SIG-M5 (cell line): ENCODE measurements around the gene ADGRB3.
"Not testable (repeated sequence)": the region's sequence is repeated elsewhere in the genome, so short reads cannot be mapped to it uniquely, and the experiment has no call there.

ENCODE experiments used
- DNase-seq: peaks from one replicate; lab custom pipeline; 2025; lab: John Stamatoyannopoulos, UW

Gene ADGRB3

DNA sequence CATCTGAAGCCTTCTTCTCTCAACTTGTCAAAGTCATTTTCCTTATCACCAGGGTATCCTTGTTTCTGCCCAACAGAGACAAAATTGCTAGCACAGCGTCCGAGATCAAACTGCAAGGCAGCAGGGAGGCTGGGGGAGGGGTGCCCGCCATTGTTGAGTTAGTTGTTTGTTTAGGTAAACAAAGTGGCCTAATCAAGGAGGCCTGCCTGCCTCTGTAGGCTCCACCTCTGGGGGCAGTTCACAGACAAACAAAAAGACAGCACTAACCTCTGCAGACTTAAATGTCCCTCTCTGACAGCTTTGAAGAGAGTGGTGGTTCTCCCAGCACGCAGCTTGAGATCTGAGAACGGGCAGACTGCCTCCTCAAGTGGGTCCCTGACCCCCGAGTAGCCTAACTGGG, 155.0 kb downstream of the ADGRB3 start:
- not testable (repeated sequence) for DNase-seq

DNA sequence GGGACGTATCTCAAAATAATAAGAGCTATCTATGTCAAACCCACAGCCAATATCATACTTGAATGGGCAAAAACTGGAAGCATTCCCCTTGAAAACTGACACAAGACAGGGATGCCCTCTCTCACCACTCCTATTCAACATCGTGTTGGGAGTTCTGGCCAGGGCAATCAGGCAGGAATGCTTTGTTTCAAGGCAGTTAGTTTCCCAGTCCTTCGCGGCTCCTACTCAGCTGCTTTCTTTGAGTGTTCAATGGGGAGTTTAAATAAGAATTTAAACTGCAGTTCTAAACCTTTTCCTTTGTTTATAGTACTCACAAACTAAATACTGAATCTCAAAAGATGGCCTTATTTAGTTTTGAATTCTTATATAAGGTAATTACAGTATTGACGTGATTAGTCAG, 179.9 kb downstream of the ADGRB3 start:
- not testable (repeated sequence) for DNase-seq

DNA sequence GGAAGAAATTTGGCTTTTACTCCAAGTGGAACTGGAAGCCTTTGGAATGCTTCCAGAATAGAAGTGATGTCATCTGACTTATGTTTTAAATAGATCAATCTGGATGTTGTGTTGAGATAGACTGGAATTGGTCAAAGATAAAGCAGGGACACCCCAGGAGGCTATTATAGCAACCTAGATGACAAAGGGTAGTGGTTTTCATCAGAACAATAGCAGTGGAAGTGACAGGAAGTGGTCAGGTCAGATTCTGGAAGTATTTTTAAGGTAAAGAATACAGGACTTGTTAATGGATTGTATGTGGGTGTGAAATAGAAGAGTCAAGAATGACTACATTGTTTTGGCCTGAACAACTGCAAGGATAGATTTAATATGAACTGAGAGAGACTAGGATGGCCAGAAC, 191.4 kb downstream of the ADGRB3 start:
- no peak for DNase-seq

DNA sequence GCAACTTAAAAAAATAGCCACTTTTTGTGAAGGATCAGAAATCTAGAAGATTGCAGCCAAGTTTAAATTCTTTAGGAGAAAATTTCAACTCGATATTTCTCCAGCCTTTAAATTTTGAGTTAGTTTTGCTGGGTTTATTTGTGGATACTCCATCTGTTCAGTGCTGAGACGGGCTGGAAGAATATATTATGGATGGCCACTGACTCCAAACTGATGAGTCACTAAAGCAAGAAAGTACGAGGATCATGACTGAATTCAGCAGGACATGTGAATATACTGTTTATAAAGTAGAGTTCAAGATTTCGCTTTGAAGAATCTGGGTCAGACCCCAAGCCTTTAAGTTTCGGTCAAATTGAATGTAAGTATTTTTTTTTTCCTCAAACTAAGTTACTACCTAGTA, 199.5 kb downstream of the ADGRB3 start:
- no peak for DNase-seq

DNA sequence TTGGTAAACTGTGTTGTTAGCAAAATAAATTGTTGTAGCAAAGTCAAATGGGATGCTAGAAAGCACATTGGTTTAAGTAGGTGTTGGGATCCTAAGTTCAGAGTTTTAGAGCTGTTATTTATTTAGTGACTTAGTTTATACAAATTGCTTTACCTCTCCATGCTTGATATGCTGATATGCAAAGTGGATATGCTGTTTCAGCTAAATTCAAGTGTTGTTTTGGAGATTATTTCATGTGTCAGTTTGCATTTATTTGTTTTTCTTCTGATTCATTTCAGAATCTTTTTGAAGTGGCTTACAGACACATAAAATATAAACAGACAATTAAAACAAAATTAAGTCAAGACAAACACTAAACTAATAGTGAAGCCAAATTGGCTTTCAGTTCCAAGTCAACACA, 203.5 kb downstream of the ADGRB3 start:
- no peak for DNase-seq

DNA sequence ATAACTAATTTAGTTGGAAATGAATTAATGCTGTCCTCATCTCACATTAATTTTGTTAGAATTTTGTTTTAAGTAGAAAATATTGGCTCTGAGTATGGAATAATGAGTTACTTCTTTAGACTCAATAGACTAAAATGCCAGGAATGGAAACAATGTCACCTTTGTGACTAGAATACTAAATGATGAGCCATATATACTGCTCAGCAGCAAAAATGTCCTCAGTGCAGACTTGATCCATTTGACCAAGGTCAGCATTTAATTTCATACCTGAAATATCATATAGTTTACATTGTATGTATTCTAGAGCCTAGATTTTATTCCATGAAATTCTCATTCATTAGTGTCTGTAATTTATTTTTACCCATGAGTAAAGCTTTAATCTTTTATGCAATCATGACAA, 217.7 kb downstream of the ADGRB3 start:
- no peak for DNase-seq

DNA sequence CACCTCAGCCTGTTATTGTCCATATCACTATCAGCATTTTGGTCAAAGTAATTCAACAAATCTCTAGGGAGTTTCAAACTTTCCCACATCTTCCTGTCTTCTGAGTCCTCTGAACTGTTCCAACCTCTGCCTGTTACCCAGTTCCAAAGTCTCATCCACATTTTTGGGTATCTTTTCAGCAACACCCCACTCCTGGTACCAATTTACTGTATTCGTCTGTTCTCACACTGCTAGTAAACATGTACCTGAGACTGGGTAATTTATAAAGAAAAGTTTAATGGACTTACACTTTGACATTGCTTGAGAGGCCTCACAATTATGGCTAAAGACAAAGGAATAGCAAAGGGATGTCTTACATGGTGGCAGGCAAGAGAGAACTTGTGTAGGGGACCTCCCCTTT, 224.2 kb downstream of the ADGRB3 start:
- no peak for DNase-seq

DNA sequence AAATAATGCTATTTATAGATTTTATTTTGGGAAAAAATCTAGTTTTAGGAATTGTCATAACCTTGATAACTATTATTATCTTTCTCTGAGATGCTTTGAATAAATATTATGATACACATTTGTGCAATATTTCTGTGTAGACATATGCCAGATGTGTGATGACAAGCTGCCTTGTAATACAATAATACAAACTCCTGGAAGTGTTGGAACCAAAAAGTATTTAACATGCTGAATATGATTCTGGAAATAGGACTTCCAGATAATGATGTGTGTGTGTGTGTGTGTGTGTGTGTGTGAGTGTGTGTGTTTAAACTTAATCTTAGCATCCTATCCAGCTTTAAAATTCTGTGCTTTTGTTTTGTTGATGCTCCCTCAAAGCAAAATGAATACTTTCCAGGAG, 233.6 kb downstream of the ADGRB3 start:
- no peak for DNase-seq

DNA sequence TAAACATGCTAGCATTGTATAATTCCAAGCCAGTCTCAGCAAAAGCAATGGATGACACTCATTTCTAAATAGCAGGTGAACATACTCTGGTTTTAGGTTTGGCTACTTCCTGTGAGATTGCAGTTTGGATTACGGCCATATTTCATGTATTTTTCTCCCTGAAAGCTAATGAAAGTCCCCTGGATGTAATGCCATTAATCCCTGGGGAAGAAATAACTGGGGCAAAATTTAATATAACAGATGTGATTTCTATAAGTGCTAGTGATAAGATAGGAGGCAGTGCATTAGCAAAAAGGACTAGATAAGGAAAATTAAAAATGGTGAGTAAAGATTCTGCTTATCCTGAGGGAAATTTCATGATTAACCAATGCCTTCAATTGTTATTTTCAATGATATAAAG, 238.2 kb downstream of the ADGRB3 start:
- no peak for DNase-seq

DNA sequence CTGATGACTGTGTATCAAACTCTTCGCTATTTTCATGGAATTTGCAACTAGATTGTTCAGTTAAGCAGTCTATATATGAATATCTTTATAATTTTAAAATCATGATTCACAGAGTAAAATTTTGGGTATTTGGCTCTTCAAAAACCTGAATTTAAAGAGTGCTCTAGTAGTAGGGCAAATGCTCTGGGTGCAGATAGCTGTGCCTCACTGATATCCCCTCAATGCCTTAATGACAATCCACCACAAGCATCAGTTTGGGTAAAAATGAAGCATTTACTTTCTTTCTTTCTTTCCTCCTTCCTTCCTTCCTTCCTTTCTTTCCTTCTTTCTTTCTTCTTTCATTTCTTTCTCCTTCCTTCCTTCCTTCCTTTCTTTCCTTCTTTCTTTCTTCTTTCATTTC, 239.7 kb downstream of the ADGRB3 start:
- DNase-seq = no peak

DNA sequence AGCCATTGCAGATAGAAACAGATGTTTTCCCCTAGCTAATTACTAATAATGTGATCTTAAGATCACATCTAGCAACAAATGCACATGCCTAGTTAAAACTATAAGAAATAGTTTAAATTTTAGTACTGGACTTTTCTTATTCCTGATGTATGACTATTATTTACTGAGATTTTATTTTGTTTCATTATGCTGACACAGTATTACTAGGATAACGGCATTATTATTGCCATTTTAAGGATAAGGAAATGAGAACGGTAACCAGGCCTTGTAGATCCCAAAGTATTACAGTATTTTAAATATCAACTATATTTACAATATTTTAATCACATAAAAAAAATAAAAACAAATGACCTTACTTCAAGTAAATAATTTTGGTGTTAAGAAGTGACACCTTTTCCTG, 240.3 kb downstream of the ADGRB3 start:
- no peak for DNase-seq

DNA sequence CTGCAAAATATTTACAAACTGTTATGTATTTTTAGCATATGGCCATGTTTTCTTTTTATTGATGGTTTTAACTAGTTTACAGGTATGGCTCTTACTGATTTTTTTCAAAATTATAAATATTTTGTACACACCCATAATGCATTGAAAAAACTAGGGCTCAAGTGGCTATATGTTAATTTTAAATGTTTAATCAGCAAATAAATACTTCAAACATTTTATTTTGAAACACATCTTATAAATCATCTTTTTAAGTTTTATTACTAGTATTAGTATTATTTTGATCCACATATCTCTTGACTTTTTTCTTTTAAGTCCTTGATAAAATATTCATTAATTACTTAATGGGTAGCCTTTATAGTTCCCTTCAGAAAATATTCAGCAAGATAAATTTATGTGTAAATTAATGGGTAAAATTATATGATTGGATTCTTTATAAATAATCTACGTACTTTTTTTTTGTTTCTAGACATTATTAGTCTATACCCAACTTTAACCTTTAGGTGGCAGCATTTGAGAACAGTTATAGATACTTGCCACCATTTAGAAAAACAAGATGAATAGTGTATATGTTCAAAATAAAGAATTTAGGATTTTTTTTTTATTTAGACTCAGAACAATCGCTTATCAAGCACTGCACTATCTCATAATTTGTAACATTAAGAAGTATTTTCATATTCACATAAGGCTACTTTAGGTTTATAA, 241.9 kb downstream of the ADGRB3 start:
- no peak for DNase-seq

DNA sequence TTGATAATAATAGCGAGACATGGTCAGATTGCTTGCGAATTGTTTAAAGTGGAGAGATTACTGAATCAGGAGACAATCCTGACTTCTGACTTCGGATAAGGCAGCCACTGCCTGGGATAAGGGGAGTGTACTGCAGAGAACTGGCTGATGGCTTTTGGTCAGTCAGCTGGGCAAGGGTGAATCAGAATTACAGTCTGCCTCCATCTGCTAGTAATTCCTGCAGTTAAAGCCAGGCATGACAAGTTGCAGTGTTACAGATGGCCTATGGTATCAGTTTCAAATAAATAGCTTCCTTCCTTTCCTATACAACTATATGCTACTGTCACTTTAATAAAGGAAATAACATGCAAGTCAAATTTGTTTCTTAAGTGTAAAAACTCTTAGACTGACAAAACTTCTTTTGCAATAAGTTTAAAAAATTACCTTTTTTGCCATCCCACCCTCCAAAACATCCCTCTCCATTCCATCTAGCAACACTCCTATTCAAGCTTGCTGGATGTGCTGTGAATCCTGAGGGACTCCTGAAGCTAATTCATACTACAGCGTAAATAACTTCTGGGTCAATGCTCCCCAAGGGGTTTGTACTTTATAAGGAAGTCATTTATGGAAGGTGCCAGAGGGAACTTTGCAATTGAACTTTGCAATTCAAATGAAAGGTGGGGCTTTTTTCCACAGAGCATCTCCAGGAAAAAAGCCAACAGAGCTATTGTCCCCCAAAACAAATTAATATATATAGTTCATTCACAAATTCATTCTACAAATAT, 245.2 kb downstream of the ADGRB3 start:
- DNase-seq = no peak

DNA sequence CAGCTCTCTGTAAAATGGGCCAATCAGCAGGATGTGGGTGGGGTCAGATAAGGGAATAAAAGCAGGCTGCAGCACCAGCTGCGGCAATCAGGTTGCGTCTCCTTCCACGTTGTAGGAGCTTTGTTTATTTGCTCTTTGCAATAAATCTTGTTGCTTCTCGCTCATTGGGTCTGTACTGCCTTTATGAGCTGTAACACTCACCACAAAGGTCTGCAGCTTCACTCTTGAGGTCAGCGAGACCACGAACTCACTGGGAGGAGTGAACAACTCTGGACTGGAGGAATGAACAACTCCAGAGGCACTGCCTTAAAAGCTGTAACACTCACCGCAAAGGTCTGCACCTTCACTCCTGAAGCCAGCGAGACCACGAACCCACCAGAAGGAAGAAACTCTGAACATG, 248.2 kb downstream of the ADGRB3 start:
- not testable (repeated sequence) for DNase-seq

DNA sequence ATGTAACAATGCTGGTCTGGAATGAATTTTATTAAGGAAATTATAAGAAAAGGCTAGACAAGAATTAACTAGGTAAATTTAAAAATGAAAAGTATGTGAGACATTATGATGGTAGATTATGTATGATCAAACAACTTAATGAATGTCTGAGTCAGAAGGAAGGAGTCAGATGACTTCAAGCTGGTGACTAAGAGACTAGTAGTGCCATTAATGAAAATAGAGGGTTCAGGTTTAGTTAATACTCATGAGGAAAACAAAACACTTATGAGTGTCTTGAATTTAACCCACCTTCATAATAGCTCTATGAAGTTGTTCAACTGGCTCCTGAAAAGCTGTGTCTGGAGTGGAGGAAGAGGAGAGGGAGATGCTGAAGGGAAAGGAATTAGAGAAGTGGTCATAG, 256.3 kb downstream of the ADGRB3 start:
- DNase-seq = no peak

DNA sequence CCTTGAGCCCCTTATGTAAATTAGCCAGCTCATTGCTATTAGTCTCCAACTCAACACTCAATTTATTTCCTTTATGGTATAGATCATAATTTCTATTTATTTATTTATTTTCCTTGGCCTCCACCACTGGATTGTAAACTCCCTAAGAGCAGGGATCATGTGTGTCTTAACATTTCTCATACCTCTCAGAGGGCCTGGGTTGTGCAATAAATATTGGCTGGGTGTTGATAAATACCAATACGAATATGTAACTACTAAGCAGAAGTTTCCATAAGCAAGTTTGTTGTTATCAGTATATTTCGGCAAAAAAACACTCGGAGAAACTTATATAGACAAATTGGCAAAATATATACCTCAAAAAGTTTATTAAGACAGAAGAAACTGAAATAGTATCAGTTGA, 257.4 kb downstream of the ADGRB3 start:
- DNase-seq = no peak

DNA sequence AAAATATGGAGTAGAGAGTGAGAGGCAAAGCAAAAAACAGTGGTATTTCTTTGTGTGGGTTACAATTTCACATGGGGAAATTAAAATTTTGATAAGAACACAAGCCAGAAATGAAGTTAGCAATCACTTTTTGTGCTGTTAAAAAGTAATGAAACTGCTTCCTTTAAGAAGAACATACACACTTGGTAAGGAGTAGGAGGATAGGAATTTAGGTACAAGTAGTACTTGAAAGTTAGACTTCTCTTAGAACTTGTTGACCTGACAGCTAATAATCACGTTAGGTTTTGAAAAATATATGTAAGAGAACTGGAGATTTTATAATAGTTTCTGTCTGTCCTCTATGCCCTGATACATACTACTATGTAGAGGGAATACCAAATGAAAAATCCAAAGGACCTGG, 260.8 kb downstream of the ADGRB3 start:
- DNase-seq = no peak

DNA sequence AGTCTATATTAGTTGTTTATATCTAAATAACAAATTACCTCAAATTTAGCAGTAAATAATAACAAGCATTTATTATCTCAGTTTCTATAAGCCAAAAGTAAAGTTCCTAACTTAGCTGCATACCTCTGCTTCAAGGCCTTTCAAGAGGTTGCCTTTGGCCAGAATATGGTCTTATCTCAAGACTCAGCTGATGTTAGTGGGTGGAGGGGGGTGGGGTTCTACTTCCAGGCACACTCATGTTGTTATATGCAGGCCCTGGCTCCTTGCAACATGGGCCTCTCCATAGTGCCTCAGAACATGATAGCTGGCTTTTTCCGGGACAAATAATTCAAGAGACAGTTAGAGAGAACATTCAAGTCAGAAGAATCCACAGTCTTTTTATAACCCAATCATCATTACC, 266.0 kb downstream of the ADGRB3 start:
- no peak for DNase-seq

DNA sequence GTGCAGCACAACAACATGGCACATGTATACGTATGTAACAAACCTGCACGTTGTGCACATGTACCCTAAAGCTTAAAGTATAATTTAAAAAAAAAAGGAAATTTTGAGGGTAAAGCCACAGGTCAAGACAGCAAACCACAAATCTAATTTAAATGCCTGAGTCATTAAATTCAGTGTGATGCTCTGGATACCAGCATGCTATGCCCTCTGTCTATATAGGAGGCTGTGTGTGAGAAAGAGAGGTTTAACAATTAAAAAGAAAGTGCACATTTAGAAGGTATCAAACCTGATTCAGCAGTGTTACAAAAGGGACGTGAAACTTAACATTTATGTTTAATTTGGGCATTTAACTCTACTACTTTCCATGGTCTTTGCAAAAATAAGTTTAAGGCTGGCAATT, 276.3 kb downstream of the ADGRB3 start:
- no peak for DNase-seq

DNA sequence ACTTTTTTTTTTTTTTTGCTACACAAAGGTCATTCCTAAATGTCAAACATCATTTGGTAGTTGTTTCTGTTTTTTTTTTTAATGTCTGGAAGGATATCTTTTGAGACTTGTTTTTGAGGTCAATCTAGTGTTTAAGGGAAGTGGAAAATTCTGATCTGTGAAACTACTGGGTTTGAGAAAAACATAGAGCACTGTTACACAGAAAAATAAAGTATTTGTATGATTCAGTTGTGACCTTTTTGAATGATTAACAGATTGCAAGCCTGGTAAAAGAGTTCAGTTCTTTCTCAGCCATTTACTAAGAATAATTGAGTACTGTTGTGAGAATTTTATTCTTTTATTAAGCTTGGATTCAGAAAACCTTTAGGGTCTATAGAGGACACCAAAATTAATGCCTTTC, 276.7 kb downstream of the ADGRB3 start:
- no peak for DNase-seq

DNA sequence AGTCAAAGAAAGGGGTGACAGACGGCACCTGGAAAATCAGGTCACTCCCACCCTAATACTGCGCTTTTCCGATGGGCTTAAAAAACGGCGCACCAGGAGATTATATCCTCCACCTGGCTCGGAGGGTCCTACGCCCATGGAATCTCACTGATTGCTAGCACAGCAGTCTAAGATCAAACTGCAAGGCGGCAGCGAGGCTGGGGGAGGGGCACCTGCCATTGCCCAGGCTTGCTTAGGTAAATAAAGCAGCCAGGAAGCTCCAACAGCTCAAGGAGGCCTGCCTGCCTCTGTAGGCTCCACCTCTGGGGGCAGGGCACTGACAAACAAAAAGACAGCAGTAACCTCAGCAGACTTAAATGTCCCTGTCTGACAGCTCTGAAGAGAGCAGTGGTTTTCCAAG, 277.7 kb downstream of the ADGRB3 start:
- not testable (repeated sequence) for DNase-seq

DNA sequence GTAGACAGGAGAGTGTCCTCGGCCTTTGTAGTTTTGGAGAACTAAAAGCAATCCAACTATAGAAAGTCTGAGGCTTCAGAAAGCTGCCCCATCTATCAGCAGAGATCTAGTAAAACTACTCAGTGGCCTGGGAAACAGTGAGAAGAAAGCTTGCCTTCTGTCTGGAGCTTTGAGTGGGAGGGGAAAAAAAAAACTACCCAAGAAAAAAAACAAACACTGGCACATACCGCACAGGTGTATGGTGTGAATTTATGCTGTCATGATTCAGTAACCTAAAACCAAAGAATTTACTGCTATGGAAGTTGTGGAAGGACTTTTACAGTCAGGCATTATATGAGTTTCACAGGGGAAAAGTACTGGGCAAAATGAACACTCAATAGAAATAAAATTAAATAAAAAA, 280.5 kb downstream of the ADGRB3 start:
- no peak for DNase-seq

DNA sequence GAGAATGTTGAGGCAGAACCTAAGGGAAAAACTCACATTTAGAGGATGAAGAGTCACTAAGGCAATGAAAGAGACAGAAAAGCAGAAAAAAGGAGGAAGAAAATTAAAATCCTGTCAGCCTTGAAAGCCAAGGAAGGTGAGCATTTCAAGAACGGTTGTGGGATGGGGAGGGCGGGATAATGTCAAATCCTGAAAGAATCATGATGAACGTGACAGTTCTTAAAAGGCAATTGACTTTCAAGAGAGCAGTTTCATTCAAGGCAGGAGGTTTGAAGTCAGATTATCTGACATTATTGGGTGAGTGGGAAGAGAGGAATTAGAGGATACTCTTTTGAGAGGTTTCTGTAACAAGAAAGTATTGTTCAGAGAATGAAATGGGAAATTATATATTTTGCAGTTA, 284.5 kb downstream of the ADGRB3 start:
- DNase-seq = no peak

DNA sequence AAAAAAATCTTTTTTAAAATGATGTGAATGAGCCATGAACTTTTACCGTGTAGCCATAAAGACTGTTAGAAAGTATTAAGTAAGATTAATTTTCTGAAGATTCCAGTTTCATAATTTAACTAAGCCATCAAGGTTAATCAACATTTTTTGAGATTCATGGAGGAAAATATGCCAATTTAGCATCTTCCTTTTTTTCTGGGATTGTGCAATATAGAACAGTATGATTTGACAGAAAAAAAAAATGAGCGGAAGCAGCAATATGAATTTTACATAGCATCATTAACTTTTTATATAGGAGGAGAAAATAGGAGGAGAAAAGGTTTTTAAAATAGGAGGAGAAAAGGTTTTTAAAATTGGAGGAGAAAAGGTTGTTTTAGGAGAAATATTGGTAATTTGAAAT, 306.3 kb downstream of the ADGRB3 start:
- DNase-seq = no peak
